HG02798 (cell line): ENCODE data around the gene DDR1.

ENCODE experiments used
- ATAC-seq: cut with Tn5 transposase; IDR thresholded peaks from one replicate; pipeline ENCODE4 v1.9.1; 2021; ENCODE audit warnings: mild to moderate bottlenecking; ENCODE audit not compliant: unreplicated experiment, poor library complexity

The DDR1 gene

GRCh38 chr6:30879684-30880427 is 4.5 kb upstream of the DDR1 start:
- no peak for ATAC-seq

DNA sequence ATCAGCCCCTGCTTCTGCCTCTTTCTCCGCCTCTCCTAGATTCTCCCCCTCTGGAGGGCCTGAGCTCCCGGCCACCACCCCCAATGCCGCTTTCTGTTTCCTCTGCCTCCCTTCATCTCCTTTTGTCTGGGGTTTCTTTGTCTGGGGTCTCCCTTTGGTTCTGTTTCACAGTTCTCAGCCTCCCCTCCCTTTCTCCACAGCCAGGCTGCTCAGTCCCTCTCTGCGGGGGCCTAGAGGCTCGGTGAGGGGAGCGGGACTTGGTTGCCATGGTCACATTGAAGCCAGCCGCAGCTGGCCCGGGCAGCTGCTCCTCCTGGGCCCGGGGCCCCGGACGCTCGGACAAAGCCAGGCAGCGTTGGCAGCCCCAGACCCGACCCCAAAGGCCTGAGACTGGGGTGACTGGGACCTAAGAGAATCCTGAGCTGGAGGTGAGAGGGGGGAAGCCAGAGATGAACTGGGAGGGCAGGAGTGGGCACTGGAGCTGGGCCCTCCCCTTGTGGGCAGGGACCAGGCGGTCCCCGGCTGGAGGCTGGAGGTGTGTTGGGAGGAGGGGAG is 3.5 kb upstream of the DDR1 start:
- no peak for ATAC-seq

GRCh38 chr6:30881392-30882203 is 2.7 kb upstream of the DDR1 start:
- no peak for ATAC-seq

- no peak for ATAC-seq
Measured at GRCh38 chr6:30882204-30882758, 2.0 kb upstream of the DDR1 start.

- ATAC-seq: no peak
Measured at GRCh38 chr6:30882759-30883684, 1.3 kb upstream of the DDR1 start.

DNA sequence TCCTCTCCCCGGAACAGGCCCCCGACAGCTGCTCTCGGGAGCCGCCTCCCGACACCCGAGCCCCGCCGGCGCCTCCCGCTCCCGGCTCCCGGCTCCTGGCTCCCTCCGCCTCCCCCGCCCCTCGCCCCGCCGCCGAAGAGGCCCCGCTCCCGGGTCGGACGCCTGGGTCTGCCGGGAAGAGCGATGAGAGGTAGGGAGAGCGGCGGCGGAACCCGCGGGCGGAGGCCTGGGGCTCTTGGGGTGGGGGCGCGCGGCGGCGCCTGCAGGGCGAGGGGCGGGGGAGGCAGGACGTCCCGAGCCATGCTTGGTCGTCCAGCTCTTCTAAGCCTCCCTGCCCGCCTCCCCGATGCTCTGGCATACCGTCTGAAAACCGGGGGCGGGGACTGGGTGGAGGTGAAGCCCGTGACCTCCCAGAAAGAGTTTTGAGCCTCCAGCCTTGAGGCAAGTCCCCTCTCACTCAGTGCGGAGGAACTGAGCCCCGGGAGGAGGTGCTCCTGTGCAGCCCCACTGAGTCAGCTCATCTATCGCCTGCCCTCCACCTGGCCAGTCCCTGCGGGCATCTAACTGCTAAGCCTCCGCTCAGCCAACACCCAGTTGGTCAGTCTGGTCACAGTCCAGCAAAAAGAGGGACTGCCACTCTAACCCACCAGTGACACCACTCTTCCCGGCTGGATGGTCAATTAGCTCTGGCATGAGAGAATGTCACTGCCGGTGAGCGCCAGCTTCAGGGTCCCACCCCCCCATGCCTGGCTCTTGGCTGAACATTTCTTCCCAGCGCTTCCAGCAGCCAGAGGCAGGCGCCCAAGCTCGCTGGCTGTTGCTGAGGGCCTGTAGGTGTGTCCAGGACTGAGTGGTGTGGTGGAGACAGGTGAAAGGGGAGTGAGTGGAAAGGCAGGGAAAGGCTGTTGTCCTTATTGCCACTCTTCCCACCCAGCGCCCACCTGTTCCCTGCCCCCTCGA is 482 bp downstream of the DDR1 start:
- ATAC-seq: no peak

DNA sequence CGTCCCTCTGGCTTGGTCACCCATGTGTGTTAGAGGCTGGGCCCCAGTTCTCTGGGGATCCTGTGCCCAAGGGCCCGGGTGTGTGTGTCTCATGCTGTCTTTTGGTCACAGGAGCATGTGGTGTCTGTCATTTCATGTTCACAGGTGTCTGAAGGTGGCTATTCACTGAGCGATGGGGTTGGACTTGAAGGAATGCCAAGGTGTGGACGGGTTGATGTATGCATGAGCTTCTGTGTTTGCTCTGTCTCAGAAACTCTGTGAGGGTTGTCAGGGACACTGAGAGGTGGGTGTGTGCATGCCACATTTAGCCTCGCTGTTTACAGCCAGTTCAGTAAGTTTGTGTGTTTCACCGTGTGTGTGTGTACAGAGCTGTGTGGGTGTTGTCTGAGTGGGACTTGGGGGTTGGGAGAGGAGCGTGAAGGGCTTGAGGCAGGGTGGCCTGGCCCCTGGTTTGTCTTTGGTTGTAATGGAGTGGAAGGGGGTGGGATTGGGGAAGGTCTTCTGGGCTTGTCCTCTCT is 1.2 kb downstream of the DDR1 start:
- no peak for ATAC-seq

DNA sequence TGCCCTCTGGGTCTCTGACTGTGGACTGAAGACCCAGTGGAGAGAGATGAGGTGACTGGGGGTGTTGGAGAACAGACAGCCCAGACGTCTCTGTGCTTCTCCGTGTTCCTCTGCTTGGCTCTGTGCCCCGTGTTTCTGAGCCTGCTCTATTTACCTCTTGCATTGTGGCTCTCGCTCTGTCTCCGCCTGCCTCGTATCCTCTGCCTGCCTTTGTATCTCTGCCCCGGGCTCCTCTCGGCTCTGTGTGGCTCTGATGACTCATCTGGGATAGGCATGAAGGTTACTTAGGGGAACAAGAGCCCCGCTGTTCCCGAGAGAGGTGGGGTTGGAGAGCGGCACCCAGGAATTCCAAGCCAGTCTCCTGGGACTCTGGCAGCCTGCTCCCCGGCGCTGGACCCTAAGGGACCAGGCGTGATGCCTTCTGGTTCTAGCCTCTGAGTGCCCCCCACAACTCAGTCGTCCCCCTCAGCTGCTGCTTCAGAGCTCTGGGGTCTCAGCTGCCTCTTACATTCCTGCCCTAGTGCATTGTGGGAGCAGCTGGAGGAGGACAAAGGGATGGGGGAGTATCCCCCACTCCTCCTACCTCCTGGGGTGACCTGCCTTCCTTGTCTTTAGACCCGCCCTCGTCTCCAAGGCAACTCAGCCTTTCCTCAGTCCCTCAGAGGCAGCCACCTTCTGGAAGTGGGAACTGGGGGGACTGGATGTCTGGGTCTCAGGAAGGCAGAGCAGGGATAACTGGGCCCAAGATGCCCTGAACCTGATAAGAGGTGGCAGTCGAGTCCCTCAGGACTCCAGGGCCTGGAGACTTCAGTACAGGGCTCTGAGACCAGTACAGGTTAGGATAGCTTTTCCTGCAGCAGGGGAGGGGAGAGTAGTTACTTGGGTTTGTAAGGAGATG is 1.9 kb downstream of the DDR1 start:
- no peak for ATAC-seq

DNA sequence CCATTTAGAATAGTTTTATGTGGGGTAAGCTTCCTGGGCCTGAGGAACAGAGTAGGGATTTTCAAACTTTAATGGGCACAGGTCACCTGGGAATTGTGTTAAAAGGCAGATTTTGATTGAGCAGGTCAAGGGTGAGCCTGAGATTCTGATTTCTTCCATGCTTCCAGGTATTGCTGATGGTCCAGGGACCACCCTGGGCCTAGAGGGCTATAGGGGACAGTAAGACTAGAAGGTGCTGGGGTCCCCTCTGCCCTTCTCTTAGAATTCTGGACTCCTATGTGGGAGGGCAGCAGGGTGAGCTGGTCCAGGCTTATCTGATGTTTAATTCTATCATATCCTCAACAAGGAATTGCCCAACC is 2.6 kb downstream of the DDR1 start:
- ATAC-seq: no peak

DNA sequence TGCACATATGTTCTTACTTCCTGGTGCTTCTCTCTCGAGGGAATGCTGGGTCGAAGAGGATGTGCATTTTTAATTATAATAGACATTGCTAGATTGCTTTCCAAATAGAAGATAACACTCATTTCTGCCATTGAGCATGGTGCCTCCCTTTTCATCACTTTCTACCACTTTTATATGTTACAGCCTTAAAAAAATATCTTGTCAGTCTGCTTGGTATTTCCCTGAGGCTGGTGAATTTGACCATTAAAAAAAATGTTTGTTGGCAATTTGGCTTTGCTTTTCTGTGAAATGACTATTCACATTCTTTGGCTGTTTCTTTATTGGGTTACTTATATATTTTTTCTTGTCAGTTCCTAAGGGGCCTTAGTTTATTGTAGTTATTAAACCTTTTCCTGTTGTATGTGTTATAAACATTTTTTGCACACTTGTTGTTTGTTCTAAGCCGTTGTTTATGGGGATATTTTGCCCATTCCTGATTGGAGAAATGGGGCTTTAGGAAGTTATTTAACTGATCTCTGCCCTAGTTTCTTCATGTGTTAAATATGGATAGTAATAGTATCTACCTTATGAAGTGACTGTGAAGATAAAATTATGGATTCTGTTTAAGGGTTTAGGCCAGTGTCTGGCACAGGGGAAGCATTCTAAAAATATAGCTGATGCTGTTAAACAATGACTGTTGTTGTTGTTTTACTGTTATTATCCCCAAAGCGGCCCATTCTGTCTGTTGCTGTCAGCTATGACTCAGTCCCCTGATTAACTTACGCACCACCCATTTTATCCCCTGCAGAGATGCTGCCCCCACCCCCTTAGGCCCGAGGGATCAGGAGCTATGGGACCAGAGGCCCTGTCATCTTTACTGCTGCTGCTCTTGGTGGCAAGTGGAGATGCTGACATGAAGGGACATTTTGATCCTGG is 3.8 kb downstream of the DDR1 start:
- ATAC-seq: no peak

DNA sequence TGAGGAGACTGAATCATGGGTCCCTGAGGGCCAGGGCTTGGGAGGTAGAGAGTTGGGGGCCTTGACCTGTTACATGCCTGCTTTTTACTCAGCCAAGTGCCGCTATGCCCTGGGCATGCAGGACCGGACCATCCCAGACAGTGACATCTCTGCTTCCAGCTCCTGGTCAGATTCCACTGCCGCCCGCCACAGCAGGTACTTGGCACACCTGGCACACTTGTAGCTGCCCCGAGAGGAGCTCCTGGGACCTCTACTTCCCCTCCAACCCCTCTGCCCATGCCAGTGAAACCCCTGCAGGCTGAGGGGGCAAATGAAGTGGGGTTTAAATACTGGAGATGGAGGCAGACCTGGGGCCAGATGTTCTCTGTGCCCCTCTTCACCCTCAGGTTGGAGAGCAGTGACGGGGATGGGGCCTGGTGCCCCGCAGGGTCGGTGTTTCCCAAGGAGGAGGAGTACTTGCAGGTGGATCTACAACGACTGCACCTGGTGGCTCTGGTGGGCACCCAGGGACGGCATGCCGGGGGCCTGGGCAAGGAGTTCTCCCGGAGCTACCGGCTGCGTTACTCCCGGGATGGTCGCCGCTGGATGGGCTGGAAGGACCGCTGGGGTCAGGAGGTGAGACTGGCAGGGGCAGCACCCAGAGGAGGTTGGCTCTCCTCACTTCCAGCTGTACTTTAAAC is 4.6 kb downstream of the DDR1 start:
- ATAC-seq: no peak

DNA sequence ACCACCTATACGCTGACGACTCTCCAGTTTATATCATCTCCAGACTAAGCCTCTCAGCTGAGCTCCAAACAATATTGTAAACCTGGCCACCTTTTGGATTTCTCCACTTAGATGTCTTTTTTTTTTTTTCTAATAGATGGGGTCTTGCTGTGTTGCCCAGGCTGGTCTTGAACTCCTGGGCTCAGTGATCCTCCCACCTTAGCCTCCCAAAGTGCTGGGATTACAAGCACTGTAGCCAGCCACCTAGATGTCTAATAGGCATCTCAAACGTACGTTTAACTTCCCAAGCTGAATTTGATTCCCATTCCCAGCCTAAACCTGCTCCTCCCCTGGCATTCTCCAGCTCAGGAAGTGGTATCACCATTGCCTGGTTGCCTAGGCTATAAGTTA is 5.2 kb downstream of the DDR1 start:
- no peak for ATAC-seq

DNA sequence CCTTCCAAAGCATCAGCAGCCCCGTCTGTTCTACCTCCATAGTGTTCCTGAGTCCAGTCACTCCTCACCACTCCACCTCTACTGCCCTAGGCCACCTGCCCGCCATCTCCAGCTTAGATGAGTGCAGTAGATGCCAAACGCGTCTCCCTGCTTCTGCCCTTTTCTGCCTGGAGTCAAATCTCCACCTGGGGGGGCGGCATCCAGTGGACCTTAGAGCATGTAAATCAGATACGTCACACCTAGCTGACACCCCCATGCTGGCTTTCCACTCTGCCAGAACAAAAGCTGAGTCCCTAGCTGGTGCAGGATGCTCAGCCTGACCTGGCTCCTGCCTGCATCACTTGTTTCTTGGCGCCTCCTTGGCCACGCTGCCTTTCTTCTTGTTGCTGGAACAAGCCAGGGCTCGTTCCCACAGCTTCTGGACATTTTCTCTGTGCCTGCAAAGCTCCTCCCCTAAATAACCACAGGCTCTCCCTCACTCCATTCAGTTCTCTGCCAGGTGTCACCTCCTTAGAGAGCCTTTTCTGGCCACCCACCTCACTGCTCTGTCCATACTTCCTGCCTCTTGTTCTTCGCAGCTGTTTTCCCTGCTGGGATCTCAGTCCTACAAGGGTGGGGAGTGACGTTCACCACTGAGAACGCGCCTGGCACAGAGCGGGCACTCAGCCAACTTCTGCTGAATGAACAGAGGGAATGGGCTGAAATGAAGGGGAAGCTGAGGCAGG is 5.8 kb downstream of the DDR1 start:
- ATAC-seq: no peak

DNA sequence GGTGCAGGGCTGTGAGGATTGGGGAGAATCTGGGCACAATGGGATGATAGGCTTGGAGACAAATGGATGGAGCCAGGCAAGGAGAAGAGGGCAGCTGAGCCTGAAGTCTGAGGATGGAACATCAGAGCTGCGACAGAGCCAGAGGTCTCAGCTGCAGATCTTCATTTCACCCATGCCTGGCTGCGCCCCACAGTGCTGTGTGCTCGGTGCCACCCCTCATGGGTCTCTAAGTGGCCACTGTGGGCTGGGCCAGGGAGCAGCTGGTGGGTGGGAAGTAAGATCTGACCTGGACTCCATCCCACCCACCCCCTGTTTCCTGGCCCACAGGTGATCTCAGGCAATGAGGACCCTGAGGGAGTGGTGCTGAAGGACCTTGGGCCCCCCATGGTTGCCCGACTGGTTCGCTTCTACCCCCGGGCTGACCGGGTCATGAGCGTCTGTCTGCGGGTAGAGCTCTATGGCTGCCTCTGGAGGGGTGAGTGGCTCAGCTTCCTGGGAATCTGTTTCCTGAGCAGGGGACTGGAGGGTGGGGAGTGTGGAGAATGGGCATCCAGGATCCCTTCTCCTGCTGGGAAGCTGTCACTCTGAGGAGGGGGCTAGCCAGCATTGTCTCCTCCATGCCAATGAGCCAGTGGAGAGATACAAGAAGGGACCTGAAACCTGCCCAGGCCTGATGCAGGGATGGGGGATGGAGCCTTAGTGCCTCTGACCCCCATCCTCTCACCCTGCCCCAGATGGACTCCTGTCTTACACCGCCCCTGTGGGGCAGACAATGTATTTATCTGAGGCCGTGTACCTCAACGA is 6.5 kb downstream of the DDR1 start:
- no peak for ATAC-seq

DNA sequence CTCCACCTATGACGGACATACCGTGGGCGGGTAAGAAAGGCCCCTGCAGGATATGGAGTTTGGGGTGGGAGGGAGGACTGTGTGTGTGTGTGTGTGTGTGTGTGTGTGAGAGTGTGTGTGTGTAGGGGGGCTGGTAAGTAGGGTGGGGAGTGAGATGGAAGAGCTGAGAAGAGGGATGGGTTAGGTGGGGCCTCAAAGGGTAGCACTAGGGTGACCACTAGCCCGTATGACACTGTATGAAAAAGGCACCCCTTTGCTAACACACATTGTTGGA is 7.1 kb downstream of the DDR1 start:
- no peak for ATAC-seq
